ENCODE results near the gene PCDH1.

- TF ChIP-seq POLR2AphosphoS5 (IDR thresholded peaks at IDR 0.05; ENCODE audit: low read depth, low read length): 0 out of 2 replicates have a peak, but pooled peaks have one; percentile 35
- no peak; a peak in 1 of 3 replicates for TF ChIP-seq POLR2A (IDR thresholded peaks at IDR 0.05; ENCODE audit: control extremely low read depth in 1 of 2, low read depth in 2 of 2, low read length in 2 of 2)
- TF ChIP-seq CTCF (IDR thresholded peaks at IDR 0.05; ENCODE audit: control extremely low read depth in 1 of 3, insufficient read depth in 1 of 3, low read depth in 1 of 3, low read length in 3 of 3): no peak
- TF ChIP-seq ZNF274 (IDR thresholded peaks at IDR 0.05; ENCODE audit: borderline replicate concordance, extremely low read depth, low read length): no peak
- TF ChIP-seq PHF8 (conservative IDR thresholded peaks at IDR 0.05; ENCODE audit: low read depth, low read length): no peak
- TF ChIP-seq EZH2 (IDR thresholded peaks at IDR 0.05; ENCODE audit: low read depth, low read length, severe bottlenecking): no peak
- TF ChIP-seq TAF1 (IDR thresholded peaks at IDR 0.05; ENCODE audit: low read depth, low read length): peak; percentile 51; the same call in 1 of the 2 replicates
- no peak for TF ChIP-seq TAF7 (optimal IDR thresholded peaks at IDR 0.05; ENCODE audit: borderline replicate concordance, low read depth, low read length)
- TF ChIP-seq RBBP5 (IDR thresholded peaks at IDR 0.05; ENCODE audit: borderline replicate concordance, low read depth, low read length): no peak
- no peak for TF ChIP-seq SUZ12 (IDR thresholded peaks at IDR 0.05; ENCODE audit: low read length)
- TF ChIP-seq FOSL1 (IDR thresholded peaks at IDR 0.05; ENCODE audit: insufficient read depth, low read depth, low read length): no peak
These were observed 5.5 kb downstream of the PCDH1 start for GRCh38 chr5:141872496-141873356.

Measured in H1 (cell line).